Cardiac septum (tissue), 1 donor: ENCODE results near the gene MAF. TPM values are rescaled to one million over a fixed set of nuclear protein-coding genes. Genes with fewer than 3 reads are reported as not detected.

Experiments
- DNase-seq: peaks from one replicate; pipeline ENCODE4 v3.0.0-alpha.2; 2020; ENCODE audit warnings: low spot score
- intact Hi-C: fragments of 100-400 bp; cut with DNase I; formaldehyde crosslinking; loops from one replicate; pipeline ENCODE4 v1.14.0; 2022
- long read RNA-seq: library from polyadenylated mRNA; unstranded; transcript quantifications from one replicate; pipeline ENCODE4 v2.0.0, GENCODE V29; 2021
- total RNA-seq: library from RNA; stranded (reverse); fragmentation: NEBNext Ultra II Directional; extraction: Animal tissue kit (Norgen Biotek cat#: 25700); gene quantifications from one replicate; pipeline ENCODE4 v1.2.1, GENCODE V29; 2021
- donor health status: DM: no; HTN: no; CAD: no.

Gene MAF
- 8.9 TPM for total RNA-seq
- long read RNA-seq, full-length matches to known transcripts, result 5 of 6 reads
- long read RNA-seq, partial matches to known transcripts, result 0 of 6 reads
- long read RNA-seq, other reads (novel, unspliced or antisense), result 1 of 6 reads

GRCh38 chr16:79600638-79601091, at the start of gene MAF:
TSS of gene MAF (minus strand) at chr16:79600737. CDS start at chr16:79599902, 835 bp downstream.
- intact Hi-C loops, result loop anchor here (2.0 to 5.0 kb wide), 3 partner anchors 482 to 1096 kb away; no protein-coding TSS in a partner anchor
- DNase-seq, result peak; percentile 92

- no peak for DNase-seq
- intact Hi-C loops, result no loop called here
Measured at GRCh38 chr16:79648826-79649225, 48.3 kb upstream of the MAF start.

GRCh38 chr16:79647586-79647985, 47.0 kb upstream of the MAF start:
- no peak for DNase-seq
- intact Hi-C loops, result no loop called here

GRCh38 chr16:79645701-79646100, 45.2 kb upstream of the MAF start:
- intact Hi-C loops, result no loop called here
- no peak for DNase-seq

- no peak for DNase-seq
- intact Hi-C loops, result no loop called here
Measured at GRCh38 chr16:79644971-79645667, 44.6 kb upstream of the MAF start.

GRCh38 chr16:79642652-79643051, 42.1 kb upstream of the MAF start:
- intact Hi-C loops, result no loop called here
- DNase-seq, result no peak

- no peak for DNase-seq
- intact Hi-C loops, result no loop called here
Measured at GRCh38 chr16:79640513-79641360, 40.2 kb upstream of the MAF start.

GRCh38 chr16:79639576-79640311, 39.2 kb upstream of the MAF start:
- intact Hi-C loops, result no loop called here

GRCh38 chr16:79638386-79638785, 37.8 kb upstream of the MAF start:
- intact Hi-C loops, result no loop called here
- no peak for DNase-seq

More at GRCh38 chr16:79639576-79640311, 39.2 kb upstream of the MAF start:
- no peak for DNase-seq

GRCh38 chr16:79635488-79635887, 35.0 kb upstream of the MAF start:
- intact Hi-C loops, result no loop called here
- no peak for DNase-seq

- intact Hi-C loops, result no loop called here
- DNase-seq, result no peak
Measured at GRCh38 chr16:79634298-79634697, 33.8 kb upstream of the MAF start.

- intact Hi-C loops, result no loop called here
- no peak for DNase-seq
Measured at GRCh38 chr16:79632289-79632688, 31.8 kb upstream of the MAF start.

- intact Hi-C loops, result no loop called here
Measured at GRCh38 chr16:79628988-79629387, 28.5 kb upstream of the MAF start.

GRCh38 chr16:79628501-79628975, 28.0 kb upstream of the MAF start:
- no peak for DNase-seq
- intact Hi-C loops, result no loop called here

More at GRCh38 chr16:79628988-79629387, 28.5 kb upstream of the MAF start:
- DNase-seq, result no peak

- DNase-seq, result no peak
- intact Hi-C loops, result no loop called here
Measured at GRCh38 chr16:79627092-79627491, 26.6 kb upstream of the MAF start.

GRCh38 chr16:79625738-79626137, 25.2 kb upstream of the MAF start:
- intact Hi-C loops, result no loop called here
- DNase-seq, result no peak

- intact Hi-C loops, result no loop called here
- no peak for DNase-seq
Measured at GRCh38 chr16:79623824-79624223, 23.3 kb upstream of the MAF start.

GRCh38 chr16:79623062-79623461, 22.5 kb upstream of the MAF start:
- intact Hi-C loops, result no loop called here
- DNase-seq, result no peak

- intact Hi-C loops, result no loop called here
- no peak for DNase-seq
Measured at GRCh38 chr16:79621027-79621426, 20.5 kb upstream of the MAF start.

- DNase-seq, result no peak
Measured at GRCh38 chr16:79618692-79619050, 18.1 kb upstream of the MAF start.

More at GRCh38 chr16:79618692-79619050, 18.1 kb upstream of the MAF start:
- intact Hi-C loops, result no loop called here
